Adipocyte (in vitro differentiated cells): Measurements from ENCODE around the gene CACNA1D.

Source experiments
- DNase-seq: peaks from one replicate; pipeline ENCODE4 v3.0.0-alpha.2; 2015; ENCODE audit warnings: low read depth
- H3K27me3 ChIP-seq: replicated peaks from 2 replicates; pipeline ENCODE4 v1.7.0; 2013; ENCODE audit warnings: mild to moderate bottlenecking, low read length, moderate library complexity; ENCODE audit not compliant: control insufficient read depth, insufficient read depth
- H3K36me3 ChIP-seq: 2 replicates; pipeline ENCODE4 v1.7.0; 2013; ENCODE audit warnings: low read length, mild to moderate bottlenecking, moderate library complexity; ENCODE audit not compliant: control insufficient read depth, insufficient read depth, severe bottlenecking
- H3K4me1 ChIP-seq: 2 replicates; pipeline ENCODE4 v1.7.0; 2013; ENCODE audit warnings: mild to moderate bottlenecking, low read length, moderate library complexity; ENCODE audit not compliant: control insufficient read depth, insufficient read depth
- H3K4me3 ChIP-seq: 2 replicates; pipeline ENCODE4 v1.7.0; 2013; ENCODE audit warnings: mild to moderate bottlenecking, low read length, moderate library complexity
- H3K9ac ChIP-seq: 2 replicates; pipeline ENCODE4 v1.7.0; 2013; ENCODE audit warnings: mild to moderate bottlenecking, low read length, moderate library complexity
- H3K9me3 ChIP-seq: 2 replicates; pipeline ENCODE4 v1.7.0; 2013; ENCODE audit warnings: mild to moderate bottlenecking, low read length, moderate library complexity; ENCODE audit not compliant: control insufficient read depth

The CACNA1D gene

DNA sequence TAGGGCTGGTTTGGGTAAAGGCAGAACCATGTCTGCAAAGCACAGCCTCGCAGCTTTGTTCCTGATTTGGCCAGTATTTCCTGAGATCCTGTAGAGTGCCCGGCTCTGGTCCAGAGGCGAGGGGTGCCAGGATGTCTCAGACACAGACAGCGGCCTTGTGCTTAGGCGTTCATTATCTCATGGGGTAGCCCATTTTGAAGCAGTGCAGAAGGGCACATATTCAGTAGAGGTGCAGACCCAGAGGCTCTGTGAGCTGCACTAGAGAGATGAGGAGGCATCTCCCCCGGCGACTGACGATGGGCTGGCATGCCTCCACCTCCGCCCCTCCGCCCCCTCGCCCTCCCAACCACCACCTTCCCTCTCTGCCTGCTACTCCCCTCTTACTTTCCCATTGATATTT lies 181.5 kb downstream of the CACNA1D start:
- Histone ChIP-seq H3K4me1 (no peaks in the 10 kb centered on the region), H3K9ac (no peak overlapping the region), H3K9me3 (no peaks in the 10 kb centered on the region), H3K36me3 (no peaks in the 10 kb centered on the region), H3K4me3 (no peak overlapping the region), H3K27me3 (peaks cover 35% of the 10 kb centered on the region)
- DNase-seq: no peak

DNA sequence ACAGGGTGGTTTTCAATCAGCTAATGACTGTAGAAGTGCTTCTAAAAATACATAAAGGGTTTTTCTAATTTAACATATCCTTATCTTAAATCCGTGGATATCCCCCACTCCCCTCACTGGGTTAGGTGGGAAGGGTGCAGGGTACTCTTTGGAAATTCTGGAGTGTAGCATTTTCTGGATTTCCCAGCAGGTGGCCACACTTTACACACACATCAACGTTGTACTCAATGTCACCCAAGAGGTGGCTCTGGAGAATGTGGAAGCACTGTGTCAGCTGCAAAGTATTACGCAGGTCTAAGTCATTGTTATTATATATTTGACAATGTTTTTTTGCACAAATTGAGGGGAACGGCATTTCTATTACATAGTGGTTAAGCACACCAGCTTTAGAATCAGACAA lies 183.0 kb downstream of the CACNA1D start:
- Histone ChIP-seq H3K4me3 (no peak overlapping the region), H3K27me3 (peaks cover 40% of the 10 kb centered on the region), H3K36me3 (no peaks in the 10 kb centered on the region), H3K4me1 (no peaks in the 10 kb centered on the region), H3K9ac (no peak overlapping the region), H3K9me3 (no peaks in the 10 kb centered on the region)
- peak; percentile 6 for DNase-seq

DNA sequence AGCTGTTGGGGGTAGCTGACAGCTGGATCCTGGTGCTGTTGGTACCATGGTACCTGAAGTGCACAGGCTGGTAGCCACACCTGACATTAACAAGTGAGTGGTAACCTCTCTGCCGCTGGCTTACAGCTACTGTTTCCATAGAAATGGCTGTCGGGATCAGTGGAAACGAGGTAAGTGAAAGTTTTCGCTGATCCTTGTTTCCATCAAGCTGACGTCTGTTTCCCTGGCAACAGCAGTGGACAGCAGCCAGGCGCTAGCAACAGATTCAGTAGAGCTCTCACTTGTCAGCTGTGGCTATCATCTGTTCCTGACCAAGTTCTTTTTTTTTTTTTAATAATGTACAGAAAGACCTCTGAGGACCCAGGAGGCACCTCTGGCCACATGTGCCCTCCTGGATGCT lies 185.6 kb downstream of the CACNA1D start:
- DNase-seq: no peak
- H3K36me3 ChIP-seq: no peaks in the 10 kb centered on the region
- H3K4me1 ChIP-seq: no peaks in the 10 kb centered on the region
- H3K9me3 ChIP-seq: no peaks in the 10 kb centered on the region
- peaks cover 31% of the 10 kb centered on the region for H3K27me3 ChIP-seq
- no peak overlapping the region for H3K4me3 ChIP-seq
- H3K9ac ChIP-seq: no peak overlapping the region

DNA sequence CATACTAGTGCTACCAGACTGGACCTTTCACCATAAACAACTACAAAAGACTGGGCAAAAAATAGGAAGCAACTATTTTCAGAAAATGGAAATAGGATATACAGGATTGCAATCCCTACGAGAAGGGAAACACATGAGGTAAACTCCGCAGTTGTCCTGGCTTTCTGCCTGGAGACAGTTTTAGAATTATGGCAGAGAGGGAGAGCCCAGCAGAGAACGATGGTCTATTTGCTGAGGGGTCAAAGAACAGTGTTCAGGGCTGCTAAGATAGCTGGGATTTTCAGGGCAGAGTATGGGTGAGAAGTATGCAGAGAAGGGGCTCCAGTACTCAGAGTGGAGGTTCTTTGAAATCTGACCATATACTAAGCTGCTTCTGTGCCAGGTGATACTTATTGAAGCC lies 188.4 kb downstream of the CACNA1D start:
- no peaks in the 10 kb centered on the region for H3K4me1 ChIP-seq
- no peak overlapping the region for H3K9ac ChIP-seq
- DNase-seq: no peak
- no peaks in the 10 kb centered on the region for H3K9me3 ChIP-seq
- H3K4me3 ChIP-seq: no peak overlapping the region
- H3K36me3 ChIP-seq: no peaks in the 10 kb centered on the region
- H3K27me3 ChIP-seq: peaks cover 29% of the 10 kb centered on the region

DNA sequence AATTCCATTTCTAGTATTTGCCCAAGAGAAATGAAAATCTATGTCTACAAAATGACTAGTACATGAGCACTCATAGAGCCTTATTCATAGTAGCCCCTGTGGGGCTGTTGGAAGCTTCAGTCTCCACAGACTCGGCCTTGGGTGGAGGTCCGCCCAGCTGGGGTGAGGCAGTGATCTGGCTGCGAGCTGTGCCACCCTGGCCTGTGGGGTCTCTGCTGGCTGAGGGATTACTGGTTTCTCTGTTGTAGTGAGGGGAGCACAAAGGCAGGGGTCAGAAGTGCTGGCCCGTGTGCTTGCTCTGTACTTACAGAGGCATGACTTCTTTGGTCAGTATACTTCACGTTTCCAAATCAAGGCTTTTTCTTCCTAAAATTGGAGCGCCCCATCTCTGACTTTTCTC lies 193.7 kb downstream of the CACNA1D start:
- Histone ChIP-seq H3K36me3 (no peaks in the 10 kb centered on the region), H3K9ac (no peak overlapping the region), H3K27me3 (peaks cover 4% of the 10 kb centered on the region), H3K4me3 (no peak overlapping the region), H3K9me3 (no peaks in the 10 kb centered on the region), H3K4me1 (no peaks in the 10 kb centered on the region)
- no peak for DNase-seq

DNA sequence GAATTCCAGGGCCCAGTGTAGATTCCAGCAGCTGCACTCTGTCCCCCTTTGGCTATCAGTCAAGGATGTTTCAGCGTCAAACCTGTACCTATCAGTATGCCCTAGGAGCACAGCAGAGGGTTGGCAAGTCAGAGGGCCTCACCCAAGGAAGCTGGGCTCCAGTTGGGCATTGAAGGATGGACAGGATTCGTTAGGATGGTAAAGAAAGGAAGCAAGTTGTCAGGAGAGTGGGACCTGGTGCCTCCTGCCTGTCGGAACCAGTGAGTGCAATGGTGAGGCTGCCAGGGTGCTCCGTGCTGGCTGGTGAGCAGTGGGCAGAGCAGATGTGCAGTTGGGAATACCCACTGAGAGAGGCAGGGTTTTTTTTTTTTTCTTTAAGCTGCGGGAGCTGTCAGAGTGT lies 194.6 kb downstream of the CACNA1D start:
- peaks cover 4% of the 10 kb centered on the region for H3K27me3 ChIP-seq
- H3K9ac ChIP-seq: no peak overlapping the region
- H3K4me1 ChIP-seq: no peaks in the 10 kb centered on the region
- H3K36me3 ChIP-seq: no peaks in the 10 kb centered on the region
- no peaks in the 10 kb centered on the region for H3K9me3 ChIP-seq
- H3K4me3 ChIP-seq: no peak overlapping the region
- no peak for DNase-seq

DNA sequence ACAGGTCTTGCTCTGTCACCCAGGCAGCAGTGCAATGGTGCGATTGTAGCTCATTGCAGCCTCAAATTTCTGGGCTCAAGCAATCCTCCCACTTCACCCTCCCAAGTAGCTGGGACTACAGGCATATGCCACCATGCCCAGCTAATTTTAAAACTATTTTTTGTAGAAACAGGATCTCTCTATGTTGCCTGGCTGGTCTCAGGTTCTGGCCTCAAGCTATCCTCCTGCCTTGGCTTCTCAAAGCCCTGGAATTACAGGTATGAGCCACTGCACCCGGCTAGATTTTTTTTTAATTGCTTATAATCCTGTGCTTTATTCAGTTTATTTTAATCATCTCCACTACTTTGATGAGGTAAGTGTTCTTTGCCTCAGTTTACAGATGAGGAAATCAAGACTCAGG lies 195.3 kb downstream of the CACNA1D start:
- H3K9ac ChIP-seq: no peak overlapping the region
- H3K4me1 ChIP-seq: no peaks in the 10 kb centered on the region
- no peak overlapping the region for H3K4me3 ChIP-seq

DNA sequence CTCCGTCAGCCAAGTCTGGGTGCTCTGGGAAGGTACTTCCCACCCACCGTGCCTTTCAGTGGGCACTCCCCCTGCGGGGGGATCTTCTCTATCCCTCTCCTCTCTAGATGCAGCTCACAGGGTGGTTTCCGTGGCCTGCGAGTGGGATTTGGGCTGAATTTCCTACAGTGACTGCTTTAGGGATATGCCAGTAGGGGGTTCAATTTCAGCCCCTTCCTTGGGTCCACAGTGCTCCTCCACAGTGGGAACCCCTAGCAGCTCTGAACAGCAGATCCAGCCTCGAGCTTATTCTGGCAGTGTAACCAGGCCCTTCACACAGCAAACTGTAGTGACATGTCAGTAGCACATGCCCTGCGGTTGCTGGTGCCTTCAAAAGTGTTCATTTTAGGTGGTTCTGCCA lies 196.1 kb downstream of the CACNA1D start:
- no peak for DNase-seq
- no peak overlapping the region for H3K4me3 ChIP-seq
- no peaks in the 10 kb centered on the region for H3K9me3 ChIP-seq
- no peak overlapping the region for H3K9ac ChIP-seq
- no peaks in the 10 kb centered on the region for H3K36me3 ChIP-seq
- no peaks in the 10 kb centered on the region for H3K4me1 ChIP-seq
- H3K27me3 ChIP-seq: peaks cover 19% of the 10 kb centered on the region

More for the DNA sequence above, 195.3 kb downstream of the CACNA1D start:
- H3K9me3 ChIP-seq: no peaks in the 10 kb centered on the region
- no peaks in the 10 kb centered on the region for H3K36me3 ChIP-seq
- H3K27me3 ChIP-seq: peaks cover 10% of the 10 kb centered on the region
- DNase-seq: no peak

DNA sequence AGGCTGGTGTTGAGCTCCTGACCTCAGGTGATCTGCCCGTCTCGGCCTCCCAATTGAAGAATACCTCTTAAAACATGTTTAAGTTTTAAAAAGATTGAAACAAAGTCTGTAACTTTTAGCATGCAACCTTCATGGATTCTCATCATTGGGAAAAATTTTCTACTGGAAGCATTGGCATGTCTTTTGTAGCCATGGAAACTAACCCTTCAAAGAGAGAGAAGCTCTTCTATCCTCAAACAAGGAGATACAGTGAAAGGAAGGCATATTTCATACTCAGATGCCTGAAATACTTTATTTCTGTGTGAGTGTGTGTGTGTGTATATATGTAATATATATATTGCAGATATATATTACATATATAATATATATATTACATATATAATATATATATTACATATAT lies 196.9 kb downstream of the CACNA1D start:
- H3K9ac ChIP-seq: no peak overlapping the region
- no peak for DNase-seq
- H3K36me3 ChIP-seq: no peaks in the 10 kb centered on the region
- H3K4me3 ChIP-seq: no peak overlapping the region
- H3K4me1 ChIP-seq: no peaks in the 10 kb centered on the region
- no peaks in the 10 kb centered on the region for H3K9me3 ChIP-seq
- H3K27me3 ChIP-seq: peaks cover 20% of the 10 kb centered on the region

DNA sequence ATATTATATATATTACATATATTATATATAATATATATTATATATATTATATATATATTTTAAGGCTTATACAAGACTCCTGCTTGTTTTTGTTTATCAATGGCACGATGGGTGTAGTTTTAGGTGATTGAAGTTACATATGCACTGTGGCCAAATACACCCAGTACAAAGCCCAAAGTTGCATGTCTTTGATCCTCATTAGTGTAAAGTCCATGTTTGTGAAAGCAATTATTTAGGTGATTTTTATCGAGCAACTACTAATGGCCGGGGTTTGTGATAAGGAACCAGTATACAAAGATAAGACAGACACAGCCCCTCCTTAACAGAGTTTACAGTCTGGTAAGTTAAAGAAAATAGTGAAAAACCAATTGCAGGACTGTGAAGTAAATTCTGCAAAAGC lies 197.5 kb downstream of the CACNA1D start:
- no peaks in the 10 kb centered on the region for H3K9me3 ChIP-seq
- no peak overlapping the region for H3K9ac ChIP-seq
- no peak for DNase-seq

DNA sequence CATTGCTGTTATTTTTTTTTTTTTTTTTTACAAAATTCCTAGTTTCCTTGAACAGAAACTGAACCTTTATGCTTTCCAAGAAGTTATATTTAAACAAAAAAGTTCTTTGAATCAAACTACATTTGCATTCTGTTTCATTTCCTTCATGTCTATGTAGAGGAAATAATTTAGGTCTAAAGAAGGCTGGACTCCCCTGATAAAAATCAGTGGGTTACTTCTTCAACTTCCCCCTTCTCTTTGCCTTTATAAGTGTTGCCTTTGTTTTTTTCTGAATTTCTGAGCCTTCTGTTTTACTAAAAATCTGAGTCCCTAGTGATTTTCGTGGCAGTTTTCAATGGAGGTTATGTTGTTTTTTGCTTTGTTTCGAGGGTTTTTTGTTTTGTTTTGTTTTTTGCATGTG lies 199.0 kb downstream of the CACNA1D start:
- Histone ChIP-seq H3K4me1 (no peaks in the 10 kb centered on the region), H3K27me3 (peaks cover 20% of the 10 kb centered on the region), H3K9ac (no peak overlapping the region), H3K4me3 (no peak overlapping the region), H3K36me3 (no peaks in the 10 kb centered on the region), H3K9me3 (no peaks in the 10 kb centered on the region)
- no peak for DNase-seq

More for the DNA sequence above, 197.5 kb downstream of the CACNA1D start:
- Histone ChIP-seq H3K36me3 (no peaks in the 10 kb centered on the region), H3K4me3 (no peak overlapping the region), H3K4me1 (no peaks in the 10 kb centered on the region), H3K27me3 (peaks cover 20% of the 10 kb centered on the region)

DNA sequence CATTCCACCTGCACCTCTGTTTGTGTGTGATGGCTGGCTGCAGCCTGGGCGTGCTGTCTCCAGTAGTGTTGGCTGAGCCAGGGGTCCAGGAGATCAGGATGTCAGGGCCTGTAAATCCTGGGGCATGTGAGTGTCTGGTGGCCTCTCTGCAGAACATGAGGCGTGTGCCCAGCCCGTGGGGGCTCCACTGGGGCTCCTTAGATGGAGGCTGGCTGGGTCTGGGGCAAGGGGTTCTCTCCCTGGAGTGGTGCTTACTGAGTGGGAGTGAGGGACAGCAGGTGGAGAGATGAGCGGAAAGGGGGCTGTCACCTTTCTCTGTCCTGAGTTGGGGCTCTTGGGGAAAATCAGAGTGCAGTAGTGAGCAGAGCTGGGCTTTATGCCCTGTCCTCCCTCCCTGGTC lies 199.6 kb downstream of the CACNA1D start:
- no peak overlapping the region for H3K9ac ChIP-seq
- H3K9me3 ChIP-seq: no peaks in the 10 kb centered on the region
- no peak for DNase-seq
- H3K4me3 ChIP-seq: no peak overlapping the region
- H3K27me3 ChIP-seq: peaks cover 20% of the 10 kb centered on the region
- no peaks in the 10 kb centered on the region for H3K4me1 ChIP-seq
- H3K36me3 ChIP-seq: no peaks in the 10 kb centered on the region
